ENCODE data around the gene KCNQ1.

DNA sequence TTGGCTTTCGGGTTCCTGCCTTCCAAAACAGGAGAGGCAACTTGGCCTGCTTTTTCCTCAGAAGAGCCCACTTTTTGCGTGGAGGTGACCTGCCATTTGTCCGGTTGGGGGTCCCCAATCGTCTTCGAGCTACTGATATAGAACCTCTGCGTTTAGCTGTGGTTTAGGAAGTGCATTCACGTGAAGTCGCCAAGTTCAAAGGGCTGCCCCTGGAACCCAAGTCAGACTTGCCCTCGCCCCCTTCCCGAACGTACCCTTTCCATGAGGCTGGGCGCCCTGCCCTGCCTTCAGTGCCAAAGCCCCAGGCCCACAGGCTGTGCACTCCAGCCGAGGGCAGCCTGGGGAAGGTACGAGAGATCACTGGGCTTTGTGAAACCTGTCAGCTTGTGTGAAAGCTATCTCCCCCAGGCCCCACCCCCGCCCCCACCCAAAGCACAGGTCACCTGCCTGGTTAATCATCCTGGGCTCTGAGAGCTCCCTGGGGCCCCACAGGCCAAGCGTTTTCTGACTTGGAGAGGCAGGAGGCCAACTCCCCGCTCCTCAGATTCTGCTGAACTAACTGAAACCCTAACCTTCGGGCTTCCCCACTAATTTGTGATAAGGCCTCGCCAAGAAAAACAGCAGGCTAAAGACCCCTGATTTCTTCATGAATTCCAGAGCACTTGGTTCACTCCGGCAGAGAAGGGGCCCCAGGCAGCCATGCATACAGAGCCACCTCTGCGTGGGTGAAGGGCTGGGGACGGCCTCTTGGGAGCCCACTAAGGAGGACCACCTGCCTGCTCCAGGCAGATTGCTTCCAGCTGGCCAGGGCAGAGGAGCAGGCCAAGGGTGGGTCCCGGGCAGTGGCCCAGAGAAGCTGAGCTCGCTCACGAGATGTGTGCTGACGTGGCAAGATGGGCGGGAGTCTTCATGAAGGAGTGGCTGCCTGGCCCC is 280.8 kb downstream of the KCNQ1 start:
- TF ChIP-seq POU2F2 (IDR thresholded peaks at IDR 0.05; ENCODE audit: low read depth, low read length) (no peak), POLR2AphosphoS5 (IDR thresholded peaks at IDR 0.05; ENCODE audit: low read depth, low read length) (no peak), POLR2A (IDR thresholded peaks at IDR 0.05; ENCODE audit: low read depth, low read length) (no peak), TAF1 (IDR thresholded peaks at IDR 0.05; ENCODE audit: low read depth, low read length) (no peak), PAX5 (IDR thresholded peaks at IDR 0.05; ENCODE audit: insufficient read depth, low read length, severe bottlenecking) (no peak), SPI1 (IDR thresholded peaks at IDR 0.05; ENCODE audit: low read depth, low read length) (no peak)

Measured in GM12891 (cell line).